HG03025 (cell line): ENCODE results near the gene SMARCB1.

Experiments
- ATAC-seq: cut with Tn5 transposase; IDR thresholded peaks from one replicate; pipeline ENCODE4 v1.9.1; 2021; ENCODE audit warnings: mild to moderate bottlenecking, moderate library complexity; ENCODE audit not compliant: unreplicated experiment, low FRiP score

SMARCB1 gene

DNA sequence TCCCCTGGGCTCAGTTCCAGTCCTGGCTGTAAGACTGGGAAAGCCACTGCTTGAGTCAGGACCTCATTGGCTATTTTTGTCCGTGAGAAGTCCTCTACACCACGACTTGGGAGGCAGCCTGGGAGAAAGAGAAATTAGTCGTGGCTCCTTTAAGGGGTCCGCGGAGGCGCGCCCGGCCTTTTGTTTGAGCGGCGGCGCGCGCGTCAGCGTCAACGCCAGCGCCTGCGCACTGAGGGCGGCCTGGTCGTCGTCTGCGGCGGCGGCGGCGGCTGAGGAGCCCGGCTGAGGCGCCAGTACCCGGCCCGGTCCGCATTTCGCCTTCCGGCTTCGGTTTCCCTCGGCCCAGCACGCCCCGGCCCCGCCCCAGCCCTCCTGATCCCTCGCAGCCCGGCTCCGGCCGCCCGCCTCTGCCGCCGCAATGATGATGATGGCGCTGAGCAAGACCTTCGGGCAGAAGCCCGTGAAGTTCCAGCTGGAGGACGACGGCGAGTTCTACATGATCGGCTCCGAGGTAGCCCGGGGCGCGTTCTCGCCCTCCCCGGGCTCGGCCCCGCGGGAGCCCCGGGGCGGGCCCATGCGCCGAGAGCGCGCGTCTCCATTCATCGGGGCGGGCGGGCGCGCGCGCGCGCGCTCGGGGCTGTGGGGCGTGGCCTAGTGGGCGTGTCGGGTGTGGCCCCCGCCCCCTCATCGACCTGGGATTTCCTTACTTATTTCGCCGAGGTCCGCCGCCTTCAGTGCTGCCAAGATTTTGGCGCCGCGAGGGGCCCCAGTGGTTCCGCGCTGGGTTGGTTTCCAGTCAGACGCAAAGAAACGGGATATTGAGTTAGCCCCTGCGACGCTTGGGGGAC is at the start of gene SMARCB1:
Gene SMARCB1 (plus strand): TSS at position 215 of the 848 bp plus-strand sequence. CDS start 204 bp downstream, at position 419.
- peak; percentile 67 for ATAC-seq

DNA sequence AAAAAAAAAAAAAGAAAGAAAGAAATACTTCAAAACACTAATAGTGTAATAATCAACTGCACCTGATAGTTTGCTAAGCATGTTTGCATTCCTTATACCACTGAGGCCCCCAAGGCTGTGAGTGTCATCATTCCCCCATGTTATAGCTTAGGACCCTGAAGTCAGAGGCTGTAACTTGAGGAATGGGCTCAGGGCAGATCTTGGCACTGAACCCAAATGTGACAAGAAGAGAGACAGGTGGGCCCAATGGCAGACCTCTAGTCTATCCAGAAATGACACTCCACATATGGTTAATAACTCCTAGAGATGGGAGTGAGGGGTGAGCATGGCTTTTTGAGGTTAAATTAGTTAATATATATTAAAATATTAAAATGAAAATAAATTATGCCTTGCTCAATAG is 49.1 kb upstream of the SMARCB1 start:
- ATAC-seq = no peak

DNA sequence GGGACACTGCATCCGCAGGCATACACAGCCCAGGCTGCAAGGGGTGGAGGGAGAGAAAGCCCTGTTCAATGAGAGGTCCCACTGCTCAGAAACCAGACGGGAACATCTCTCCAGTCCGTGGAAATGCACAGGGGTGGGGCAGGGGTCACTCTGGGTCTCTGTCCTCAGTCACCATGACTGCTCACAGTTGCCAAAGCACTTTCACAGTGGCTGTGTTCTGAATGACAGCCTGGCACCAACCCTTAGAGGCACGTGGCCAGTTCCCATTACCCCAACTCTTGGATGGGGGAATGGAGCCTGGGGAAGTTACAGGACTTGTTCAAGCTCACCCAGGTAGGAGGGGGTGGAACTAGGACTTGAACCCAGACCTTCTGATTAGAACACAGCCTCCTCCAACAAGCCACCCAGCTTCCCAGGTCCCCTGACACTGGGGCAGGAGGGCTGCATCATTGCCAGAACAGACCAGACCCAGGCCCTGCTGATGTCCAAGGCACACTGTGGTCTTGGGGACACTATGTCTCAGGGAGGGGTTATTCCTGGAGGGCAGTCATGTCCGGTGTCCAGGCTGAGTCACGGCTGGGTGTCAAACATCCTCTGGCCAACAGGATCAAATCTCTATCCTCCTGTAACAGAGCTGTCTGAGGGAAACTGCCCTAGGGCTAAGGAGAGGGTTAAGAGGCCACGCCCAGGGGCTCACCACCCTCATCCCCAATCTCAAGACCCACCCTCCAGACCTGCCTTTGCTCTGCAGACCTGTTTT is 44.1 kb upstream of the SMARCB1 start:
- ATAC-seq = no peak

DNA sequence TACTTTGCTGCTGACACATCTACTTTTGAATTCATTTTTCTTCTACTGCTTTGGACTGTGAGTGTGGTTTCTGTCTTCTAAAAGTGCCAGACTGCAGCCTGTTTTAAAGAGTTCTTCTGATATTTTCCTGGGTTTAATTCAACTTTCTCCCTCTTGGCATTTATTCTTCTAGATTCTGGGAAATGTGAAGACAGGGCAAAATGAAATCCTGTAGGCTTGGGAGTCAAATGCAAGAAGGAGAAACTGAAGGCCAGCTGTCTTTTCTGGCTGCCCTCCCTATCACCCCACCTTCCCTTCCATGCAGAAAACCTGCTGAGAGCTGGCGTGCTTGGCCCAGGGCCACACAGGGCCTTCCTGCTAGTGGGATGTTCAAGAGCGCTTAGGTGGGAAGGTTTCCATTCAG is 43.5 kb upstream of the SMARCB1 start:
- ATAC-seq = no peak

DNA sequence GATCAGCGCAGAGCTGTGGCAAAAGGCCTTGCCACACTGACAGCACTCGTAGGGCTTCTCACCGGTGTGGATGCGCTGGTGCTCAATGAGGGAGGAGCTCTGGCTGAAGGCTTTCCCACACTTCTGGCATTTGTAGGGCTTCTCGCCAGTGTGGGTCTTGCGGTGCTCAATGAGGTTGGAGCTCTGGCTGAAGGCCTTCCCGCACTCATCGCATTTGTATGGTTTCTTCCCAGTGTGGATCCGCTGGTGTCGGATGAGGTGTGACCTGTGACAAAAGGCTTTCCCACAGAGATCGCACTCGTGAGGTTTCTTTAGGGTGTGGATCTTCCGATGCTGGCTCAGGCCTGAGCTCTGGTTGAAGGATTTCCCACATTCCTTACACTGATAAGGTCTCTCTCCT is 42.8 kb upstream of the SMARCB1 start:
- no peak for ATAC-seq

DNA sequence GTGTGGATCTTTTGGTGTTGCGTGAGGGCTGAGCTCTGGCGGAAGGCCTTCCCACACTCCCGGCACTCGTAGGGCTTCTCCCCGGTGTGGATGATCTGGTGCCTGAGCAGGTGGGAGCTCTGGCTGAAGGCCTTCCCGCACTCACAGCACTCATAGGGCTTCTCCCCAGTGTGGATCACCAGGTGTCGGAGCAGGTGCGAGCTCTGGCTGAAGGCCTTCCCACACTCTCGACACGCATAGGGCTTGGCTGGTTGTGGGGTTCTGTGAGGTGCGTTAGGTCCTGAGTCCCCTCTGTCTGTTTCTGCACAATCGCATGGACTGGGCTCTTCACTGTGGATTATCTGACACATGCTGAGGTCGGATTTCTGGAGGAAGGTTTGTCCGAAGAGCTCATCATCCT is 42.3 kb upstream of the SMARCB1 start:
- no peak for ATAC-seq

DNA sequence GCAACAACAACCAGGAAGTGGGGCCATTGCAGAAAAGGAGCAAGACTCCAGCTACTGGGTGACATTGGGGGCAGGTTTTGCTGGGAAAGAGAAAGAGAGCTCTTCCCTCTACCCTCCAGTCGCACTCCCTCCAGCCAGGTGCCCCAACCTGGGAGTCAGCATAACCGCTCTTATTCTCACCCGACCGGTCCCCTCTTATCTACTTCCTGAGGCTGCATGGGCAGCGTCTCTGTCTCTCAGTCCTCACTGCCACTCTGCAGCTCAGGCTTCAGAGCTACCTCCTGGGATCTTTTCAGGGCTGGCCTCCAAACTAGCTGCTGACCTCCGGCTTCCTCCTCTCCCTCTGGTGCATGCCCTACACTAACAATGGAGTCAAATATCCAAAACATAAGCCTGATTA is 41.0 kb upstream of the SMARCB1 start:
- no peak for ATAC-seq

DNA sequence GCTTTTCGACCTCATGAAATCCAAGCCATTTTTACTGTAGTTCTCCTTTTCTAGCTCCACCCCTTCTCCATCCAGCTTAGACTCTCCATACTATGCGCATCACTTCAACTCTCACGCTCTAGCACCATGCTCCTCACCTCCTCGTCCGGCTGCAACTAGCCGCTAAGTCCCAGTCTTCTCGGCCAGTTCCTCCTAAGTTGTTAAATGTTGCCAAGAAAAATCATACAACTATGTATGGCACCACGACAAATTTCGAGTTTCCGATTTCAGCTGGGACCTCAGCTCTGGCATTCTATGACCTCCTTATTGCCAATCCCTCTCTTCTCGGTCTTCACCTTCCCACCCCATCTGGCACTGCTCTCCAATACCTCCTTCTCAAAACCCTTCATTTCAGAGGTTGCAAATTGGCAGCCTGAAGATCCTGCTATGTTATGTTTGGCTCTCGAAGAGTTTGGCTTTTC is 36.9 kb upstream of the SMARCB1 start:
- no peak for ATAC-seq

DNA sequence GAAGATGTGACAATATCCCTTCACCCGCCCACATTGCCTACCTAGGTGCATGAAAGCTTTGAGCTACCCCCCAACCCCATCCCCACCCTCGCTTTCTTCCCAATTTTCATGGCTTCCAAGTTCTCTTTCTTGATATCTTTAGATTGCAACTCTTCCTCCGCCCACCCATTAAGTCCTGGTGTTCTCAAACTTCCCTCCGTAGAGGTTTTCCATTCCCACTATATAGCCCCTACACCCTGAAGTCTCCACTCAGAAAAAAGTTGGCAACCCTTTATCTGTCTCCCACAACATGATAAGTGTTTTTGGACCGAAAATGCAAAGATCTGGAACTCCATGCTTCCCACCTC is 36.4 kb upstream of the SMARCB1 start:
- no peak for ATAC-seq

DNA sequence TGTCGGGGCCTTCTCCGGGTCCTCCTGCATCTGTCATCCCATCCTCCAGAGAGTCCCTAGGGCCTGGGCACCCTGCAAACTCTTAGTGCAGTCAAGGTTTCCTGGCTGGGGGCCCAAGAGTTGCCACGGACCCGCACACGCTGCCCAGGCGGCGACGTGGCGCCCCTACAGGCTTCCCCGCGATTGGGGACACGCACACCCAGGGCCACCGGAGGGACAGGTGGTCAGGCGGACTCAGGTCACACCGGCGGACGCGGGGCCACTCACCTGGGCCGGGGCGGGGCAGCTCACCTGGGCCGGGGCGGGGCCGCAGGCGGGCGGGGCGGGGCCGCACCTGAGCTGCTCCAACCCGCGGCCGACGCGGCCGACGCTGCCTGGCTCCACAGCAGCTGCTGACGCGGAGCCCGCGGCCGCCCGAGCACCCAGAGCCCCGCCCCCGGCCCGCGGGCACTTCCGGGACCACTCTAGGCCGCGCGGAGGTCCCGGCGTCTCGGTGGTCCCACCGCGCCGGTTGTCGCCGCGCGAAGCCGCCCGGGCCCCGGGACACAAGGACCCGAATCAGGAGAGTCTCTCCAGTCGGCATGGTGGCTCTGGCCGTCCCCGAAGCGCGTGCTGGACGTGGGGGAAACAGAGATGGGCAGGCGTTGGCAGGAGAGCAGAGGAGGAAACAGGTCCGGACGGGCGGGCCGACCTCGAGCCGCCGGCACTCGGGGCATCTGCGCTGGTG is 35.9 kb upstream of the SMARCB1 start, which contains the start of gene ZNF70:
Gene ZNF70 (minus strand): TSS at position 399 of the 727 bp plus-strand sequence. CDS start 5,972 bp downstream, outside the sequence.
- ATAC-seq = no peak

DNA sequence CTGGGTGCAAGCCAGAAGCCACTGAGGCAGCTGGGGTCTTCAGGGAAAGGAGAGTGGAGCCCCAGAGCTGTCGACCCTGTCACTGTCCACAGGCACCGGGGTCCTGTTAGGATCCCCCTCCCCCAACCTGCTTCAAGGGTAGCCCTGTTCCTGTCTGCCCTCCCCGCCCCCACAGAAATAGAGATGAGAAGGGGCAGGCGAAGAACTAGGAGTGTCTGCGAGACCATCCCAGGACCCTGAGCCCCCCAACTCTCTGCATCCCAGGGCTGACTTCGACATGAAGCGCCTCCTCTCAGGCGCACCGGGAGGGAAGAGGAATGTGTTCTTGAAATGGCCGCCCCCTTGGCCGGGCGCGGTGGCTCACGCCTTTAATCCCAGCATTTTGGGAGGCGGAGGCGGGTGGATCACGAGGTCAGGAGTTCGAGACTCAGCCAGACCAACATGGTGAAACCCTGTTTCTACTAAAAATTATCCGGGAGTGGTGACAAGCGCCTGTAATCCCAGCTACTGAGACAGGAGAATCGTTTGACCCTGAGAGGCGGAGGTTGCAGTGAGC is 35.2 kb upstream of the SMARCB1 start:
- no peak for ATAC-seq

DNA sequence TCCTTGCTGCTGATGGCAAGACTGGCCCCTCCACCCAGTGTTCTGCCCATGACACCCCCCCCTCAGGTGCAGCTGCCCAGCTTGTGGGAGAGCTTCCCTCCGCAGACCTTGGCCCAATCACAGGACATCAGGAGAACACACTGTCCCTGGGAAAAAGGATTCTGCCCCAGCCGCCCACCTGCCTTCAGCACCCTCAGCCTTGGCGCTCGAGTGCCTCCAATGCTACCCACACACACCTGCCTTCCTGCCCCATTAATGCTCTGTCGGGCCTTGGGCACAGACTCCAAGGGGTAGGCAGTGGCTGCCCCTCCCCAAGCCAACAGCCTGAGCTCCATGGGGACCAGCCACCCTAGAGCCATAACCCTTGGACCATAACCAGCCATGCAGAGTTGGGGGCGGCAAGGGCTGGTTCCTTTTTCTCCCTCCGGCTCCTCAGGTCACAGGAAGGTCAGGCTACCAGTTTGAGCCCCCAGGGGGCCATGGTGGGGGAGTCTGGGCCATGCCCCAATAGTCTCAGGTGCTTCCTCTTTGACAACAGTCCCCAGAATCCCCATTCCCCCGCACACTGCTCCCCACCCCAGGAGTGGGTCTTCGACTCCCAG is 34.6 kb upstream of the SMARCB1 start:
- ATAC-seq = no peak

DNA sequence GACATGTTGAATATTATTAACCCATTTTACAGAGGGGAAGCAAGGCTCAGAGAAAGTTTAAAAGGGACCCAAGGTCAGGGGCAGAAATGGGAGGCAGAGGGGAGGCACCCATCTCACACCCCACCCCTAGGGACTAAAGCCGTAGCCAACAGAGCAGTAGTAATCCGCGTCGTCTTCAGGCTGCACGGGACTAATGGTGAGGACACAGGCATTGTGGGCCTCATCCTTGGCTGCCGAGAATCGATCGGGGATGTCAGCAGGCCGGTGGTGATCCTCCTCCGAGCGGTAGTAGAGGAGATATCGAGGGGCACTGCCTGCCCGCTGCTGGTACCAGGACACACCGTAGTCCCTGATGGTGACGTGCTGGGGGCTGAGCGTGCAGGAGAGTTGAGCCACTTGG is 34.0 kb upstream of the SMARCB1 start:
- no peak for ATAC-seq

DNA sequence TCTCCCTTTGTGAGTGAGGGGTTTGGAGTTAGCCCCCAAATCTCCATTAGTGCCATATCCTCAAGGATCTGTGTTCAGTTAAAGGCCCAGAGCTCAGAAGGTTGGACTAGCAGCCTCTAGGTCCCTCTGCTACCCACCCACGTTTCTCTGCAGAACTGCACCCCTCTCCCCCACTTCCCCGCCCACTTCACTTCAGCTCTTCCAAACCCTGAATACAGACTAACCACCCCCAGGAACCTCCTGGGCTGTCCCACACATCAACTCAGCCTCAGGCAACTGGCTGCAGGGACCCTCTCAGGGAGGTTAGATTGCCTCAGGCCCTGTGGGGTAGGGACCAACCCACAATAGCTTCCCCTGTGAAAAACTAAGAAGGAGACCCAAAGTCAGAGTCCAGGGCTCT is 33.4 kb upstream of the SMARCB1 start:
- no peak for ATAC-seq

DNA sequence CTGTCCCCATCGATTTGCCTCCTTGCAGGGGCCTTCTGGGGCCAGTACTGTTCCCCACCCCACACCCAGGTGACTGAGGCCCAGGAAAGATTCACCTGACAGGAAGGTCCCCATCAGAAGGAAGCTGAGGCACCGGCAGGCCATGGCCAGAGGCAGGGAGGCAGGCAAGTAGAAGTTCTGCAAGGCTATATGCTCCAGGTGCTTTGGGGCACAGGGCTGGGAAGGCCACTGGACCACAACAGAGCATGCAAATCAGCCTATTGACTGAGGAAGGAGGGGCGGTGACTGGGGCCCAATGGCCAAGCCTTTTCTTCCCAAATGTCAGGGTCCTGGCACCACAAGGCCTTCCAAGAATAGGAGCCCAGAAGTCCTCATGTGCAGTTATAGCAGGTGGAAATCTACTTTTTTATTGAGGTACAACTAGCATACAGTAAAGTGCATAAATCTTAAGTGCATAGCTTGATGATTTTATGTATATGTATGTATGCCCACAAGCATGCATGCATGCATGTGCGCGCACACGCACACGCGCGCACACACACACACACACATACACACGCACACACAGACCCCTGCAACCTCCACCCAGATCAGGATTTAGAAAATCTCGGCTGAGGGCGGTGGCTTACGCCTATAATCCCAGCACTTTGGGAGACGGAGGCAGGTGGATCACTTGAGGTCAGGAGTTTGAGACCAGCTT is 32.4 kb upstream of the SMARCB1 start, which contains the start of gene VPREB3:
Gene VPREB3 (minus strand): TSS at position 206 of the 700 bp plus-strand sequence. CDS start 62 bp downstream, at position 144.
- no peak for ATAC-seq

DNA sequence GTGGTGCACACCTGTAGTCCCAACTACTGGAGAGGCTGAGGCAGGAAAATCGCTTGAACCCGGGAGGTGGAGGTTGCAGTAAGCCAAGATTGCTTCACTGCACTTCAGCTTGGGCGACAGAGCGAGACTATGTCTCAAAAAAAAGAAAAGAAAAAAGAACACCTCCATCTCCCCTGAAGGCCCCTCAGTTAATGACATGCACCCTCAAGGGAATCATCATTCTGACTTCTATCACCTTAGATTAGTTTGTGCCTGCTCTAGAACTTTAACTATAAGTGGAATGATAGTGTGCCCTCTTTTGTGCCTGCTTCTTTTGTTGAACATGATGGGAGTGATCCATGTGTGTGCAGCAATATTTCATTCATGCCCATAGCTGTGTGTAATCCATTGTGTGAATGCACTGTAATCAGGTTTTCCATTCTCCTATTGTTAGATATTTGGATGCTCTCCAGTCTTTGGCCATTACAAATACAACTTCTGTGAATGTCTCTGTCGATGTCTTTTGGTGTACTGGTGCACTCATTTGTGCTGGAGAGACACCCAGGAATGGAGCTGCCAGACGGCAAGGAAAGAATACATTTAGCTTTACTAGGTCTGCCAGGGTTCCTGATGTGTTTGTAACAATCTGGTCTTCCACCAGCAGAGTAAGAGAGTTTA is 31.7 kb upstream of the SMARCB1 start:
- ATAC-seq = no peak

DNA sequence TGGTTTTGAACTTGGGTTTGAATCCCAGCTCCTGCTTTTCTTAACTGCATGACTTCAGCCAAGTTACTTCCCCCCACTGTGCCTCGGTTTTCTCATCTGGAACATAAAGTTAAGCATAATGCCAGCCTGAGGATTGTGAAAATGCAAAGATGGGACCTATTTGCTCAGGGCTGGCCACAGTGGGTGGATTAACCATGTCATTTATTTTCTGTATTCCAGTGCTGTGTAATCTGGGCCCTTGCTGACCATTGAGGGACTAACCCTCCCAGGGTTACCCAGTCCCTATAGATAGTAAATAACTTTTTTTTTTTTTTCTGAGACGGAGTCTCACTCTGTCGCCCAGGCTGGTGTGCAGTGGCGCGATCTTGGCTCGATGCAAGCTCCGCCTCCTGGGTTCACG is 31.1 kb upstream of the SMARCB1 start:
- no peak for ATAC-seq

DNA sequence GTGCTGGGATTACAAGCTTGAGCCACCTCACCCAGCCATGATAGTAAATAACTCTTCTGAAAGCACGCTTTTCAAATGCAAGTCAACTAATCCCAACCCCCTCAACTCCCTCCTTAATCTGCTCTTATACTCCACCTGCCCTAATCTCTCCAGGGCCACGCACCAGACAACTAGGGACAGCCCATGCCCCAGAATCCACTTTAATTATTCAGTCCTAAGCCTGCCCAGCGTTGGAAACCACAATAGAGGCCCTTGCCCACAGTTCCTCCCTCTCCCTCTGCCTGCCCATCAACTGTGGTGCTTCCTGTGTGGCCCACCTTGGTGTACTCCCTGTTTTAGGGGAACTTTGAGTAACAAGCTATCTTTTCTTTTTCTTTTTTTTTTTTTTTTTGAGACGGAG is 29.9 kb upstream of the SMARCB1 start:
- no peak for ATAC-seq

DNA sequence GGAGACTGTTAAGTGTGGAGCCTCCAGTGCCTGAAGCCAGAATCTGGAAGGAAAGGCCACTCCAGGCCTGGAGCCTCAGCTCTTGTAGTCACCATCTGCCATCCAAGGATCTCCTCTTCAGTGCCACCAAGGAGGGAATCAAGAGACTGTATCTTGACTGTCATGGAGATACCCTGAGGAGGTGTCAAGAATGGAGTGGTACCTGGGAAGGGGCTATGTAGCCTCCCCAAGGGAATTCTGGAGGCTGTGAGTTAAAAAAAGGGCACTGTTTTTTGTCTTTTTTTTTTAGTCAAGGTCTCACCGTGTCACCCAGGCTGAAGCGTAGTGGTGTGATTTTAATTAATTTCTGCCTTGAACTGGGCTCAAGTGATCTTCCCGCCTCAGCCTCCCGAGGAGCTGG is 27.2 kb upstream of the SMARCB1 start:
- ATAC-seq = no peak
